ENCODE measurements around the gene AMBP. TPM values are rescaled to one million over a fixed set of nuclear protein-coding genes. Genes with fewer than 3 reads are reported as not detected.

Gene AMBP
- 0.79 and 1.7 TPM in 2 replicates for total RNA-seq (2014; rRNA removed; shearing (Covaris generic))

DNA sequence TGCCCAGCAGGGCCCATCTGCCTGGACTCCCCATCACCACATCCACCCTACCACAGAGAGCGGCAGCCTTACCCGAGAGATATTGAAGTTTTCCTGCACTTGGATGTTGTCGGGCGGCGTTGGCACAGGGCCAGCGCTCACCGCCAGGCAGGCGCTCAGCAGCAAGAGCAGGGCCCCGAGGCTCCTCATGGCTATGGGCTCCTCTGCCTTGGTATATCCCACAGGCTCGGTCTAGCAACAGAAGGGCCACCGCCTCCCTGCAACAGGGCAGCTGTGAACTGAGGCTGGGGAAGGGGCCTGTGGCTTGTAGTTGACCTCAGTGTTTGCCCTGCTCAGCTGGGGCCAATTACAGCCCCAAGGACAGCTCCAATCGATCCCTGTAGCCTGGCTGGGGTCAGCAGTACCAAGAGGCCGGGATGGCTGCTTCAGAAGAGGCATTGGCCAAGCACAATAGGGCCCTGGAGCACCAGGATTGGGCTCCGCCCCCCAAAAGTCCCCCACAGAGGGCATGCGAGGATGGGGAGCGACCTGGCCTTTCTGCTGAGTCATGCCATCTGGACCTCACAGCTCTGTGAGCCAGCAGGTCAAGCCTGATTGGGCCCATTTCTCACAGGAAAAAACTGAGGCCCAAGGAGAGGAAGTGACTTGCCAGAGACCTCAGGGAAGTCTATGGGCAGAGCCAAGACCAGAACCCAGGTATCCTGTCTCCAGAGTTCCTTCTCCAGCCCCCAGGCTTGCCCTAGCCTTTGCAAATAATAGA is at the start of gene AMBP:
Gene AMBP, minus strand, starts transcription at position 280 of the 760 bp plus-strand sequence. Its CDS starts 91 bp downstream, at position 189.
- DNase-seq (ENCODE audit: low spot score): no peak

DNA sequence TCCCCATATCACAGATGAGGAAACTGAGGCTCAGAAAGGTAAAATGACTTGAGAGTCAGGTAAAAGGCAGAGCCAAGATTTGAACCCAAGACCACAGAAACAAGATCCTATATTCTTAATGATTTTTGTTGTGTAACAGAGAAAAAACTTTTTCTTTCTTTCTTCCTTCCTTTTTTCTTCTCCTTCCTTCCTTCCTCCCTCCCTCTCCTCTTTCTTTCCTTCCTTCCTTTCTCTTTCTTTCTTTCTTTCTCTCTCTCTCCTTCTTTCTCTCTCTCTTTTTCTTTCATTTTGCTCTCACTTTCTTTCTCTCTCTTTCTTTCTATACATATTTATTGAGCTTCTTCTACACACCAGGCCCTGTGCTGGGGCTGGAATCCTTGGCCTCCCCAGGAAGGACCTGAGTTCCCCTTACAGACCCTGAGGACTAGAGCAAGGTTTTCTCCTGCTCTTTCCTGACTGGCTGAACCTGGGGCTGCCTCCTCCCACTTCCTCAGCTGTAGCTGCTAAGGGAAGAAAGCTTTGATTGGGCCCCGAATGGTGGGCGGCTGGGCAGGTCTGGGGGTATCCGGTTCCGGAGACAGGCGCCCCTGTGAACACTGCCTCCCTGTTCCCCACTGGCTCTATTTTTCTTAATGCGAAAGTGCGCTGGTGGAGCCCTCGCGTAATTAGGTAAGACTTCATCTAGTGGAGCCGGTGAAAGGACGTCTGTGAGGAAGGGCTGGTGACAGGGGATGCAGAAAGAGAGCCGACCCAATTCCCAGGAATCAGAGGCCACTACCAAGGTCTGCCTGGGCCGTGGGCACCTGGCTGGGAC is 48.4 kb upstream of the AMBP start:
- no peak for DNase-seq (ENCODE audit: low spot score)

DNA sequence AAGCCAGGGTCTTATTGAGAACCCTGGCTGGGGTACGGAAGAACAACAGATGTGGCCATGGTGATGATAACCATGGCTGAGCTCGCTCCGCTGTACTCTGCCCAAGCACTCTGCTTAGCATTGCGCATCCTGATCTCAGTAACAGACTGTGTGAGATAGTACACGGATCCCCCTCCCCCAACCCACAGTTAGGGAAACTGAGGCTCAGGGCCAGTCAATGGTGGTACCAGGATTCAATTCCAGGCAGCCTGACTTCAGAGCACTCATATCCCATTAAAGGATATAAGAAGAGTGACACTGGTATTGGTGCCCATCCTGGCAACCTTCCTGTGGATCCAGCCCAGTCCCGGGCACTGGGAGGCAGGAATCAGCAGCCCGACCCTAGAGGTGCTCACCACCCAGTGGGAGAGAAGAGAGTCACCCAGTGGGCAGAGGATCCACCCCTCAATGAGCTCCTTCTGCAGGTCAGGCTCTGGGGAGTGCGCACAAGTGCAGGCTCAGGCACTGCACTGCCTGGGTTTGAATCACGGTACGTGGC is 47.4 kb upstream of the AMBP start:
- DNase-seq (ENCODE audit: low spot score): no peak

DNA sequence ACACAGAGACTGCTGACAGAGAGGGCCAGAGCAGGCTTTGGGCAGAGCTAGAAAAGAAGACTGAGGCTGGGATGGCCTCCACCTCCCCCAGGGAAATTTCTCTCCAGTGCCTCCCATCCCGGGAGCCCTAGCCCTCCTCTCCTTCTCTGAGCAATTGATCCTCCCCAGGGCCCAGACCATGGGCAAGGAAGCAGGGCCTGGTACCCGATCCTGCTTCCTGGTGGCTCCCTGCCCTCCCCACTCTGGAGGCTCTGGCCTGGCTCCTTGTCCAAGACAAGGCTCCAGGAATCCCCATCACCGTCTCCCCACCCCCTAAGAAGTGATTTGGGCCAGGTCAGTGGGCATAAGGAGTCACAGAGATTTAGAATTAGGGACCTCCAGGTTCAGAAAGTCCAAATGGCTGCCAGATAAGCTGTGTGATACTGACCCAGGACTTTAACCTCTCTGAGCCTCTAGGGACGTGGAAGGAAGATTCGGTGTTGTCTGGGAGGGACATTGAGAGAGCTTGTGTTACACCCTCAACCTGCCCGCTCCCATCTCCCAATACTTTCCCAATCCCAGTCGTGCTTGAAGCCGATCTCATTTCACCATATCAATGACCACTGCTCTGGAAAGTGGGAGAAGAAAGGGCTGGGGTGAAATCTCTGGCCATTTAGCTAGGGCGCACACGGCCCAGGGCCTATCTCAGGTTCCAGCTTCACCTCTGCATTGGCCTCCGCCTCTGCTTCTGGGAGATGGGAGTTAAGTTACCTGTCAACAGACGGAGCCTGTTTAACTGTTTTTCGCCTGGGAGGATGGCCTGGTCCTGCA is 46.8 kb upstream of the AMBP start:
- no peak for DNase-seq (ENCODE audit: low spot score)

DNA sequence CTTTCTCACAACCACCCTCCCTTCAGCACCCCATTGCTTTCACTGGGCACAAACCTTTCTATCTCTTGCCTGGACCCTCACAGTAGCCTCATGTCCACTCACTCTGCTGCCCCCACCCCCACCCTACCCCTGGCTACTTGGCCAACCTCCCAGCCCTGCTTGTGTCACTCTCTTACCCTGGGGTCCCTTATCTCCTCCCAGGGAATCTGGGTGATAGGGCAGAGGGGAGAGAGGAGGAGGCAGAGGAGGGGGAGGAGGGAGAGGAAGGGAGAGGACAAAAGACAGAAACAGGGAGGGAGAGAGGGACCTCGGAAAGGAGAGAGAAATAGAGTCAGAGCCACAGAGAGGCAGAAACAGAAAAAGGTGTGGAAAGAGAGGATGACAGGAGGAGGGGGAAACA is 46.0 kb upstream of the AMBP start:
- no peak for DNase-seq (ENCODE audit: low spot score)

DNA sequence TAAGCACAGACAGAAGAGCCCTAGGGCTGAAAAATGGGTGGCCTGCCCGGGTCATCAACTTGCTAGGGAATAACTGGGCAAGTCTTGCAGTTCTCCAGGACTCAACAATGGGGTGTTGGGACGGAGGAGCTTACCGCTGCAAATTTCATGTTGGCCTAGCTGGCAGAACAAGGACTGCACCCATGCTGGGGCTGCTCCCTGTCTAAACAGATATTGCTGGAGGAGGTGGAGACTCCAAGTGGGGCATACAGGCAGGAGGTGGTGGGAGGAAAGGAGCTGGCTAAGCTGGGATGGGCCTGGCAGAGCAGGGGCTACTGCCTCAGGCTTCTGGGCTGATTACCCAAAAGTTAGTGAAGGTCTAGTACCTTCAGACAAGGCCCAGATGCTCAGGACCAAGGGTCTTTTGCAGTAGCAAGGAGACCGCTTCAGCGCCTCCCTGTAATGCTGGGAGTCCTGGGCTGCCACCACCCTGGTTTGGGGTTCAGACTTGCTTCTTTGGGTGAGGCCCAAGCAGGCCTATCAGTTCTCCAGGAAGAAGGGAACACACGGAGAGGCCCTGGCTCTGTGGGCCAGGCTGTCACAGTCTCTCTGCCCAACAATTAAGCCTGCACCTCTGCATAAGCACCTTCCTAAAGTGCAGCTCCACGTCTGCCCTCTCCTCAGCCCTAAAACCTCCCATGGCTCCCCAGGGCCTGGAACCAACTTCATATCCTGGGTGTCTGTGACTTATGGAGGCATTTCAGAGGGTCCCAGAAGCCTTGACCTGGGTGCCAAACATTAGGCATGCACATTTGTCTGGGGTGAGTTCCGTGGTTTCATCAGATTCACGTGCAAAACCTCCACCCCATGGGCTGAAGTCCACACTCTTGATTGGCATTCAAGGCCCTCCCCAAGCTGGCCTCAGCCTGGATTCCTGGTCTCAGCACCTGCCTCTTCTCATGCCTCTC is 45.2 kb upstream of the AMBP start:
- DNase-seq (ENCODE audit: low spot score): no peak

DNA sequence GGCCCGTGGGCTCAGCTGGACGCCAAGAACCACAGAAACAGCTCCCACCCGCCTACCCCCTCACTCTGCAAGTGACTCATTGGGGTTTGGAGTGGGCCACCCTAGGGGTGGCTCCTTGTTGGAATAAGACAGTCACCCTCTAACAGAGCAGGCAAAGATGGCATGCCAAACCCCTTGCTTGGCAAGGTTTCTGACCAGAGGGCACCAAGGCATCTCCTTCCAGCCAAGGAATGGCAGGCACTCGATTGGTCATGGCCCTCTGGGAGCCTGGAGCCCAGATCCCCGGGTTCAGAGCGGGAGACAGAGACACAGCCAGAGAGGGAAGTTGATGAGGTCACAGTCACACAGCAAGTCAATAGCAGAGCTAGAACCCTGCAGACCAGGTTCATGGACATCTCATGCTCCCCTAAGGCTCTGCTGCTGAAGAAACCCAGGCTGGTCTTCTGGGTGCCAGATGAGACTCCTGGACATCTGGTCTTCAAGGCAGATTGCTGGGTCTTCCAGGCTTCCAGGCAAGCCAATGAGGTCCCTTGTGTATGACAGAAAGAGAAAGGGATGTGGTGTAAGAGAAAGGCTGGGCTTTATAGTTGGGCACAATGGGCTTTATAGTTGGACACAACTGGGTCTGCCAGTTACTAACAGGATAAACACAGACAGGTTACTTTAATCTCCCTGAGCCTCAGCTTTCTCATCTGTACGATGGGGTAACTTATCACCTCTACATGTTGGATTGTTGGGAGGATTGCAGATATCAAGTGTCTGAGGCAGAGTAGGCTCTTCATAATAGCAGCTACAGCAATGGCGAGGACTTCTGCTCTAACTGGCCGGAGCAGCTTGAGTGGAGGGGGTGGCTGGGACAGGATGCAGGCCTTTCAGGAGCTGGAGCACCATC is 44.3 kb upstream of the AMBP start:
- DNase-seq (ENCODE audit: low spot score): no peak

DNA sequence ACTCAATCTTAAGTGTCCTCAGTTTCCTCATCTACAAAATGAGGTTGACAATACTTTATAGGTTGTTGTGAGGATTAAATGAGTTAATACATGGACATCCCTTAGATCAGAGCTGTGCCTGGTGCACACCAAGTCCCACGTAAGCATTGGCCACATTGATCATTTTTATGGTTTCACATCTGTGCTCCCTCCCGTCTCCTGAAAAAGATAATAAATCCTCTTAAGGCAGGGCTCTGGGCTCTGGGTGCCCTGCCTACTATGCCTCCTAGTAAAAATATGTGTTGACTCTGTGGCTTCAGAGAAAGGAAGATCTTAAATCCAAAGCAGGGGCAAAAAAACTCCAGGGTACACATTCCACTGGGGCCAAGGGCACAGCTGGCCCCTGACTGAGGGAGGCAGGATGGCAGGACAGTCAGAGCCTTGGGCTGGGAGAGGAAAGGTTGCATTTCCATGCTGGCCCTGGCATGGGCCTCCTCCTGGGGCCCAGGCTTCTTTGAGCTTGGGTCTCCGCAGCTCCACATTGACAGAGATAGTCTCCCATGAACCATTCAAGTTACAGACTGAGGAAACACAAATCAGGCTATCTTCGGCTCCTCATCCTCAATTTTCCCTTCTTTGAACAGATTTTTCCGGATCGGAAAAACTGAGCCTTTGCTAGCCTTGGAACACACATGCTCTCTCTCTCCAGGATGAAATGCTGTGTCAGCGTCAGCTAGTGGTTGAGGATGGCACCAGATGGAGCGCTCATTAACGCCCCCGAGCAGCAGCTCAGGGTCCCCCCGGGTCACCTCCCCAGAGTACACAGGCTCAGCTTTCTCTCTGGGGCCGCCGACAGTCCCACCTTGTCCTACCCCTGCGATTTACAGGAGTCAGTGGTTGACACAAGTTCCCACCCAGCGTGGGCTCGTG is 43.4 kb upstream of the AMBP start:
- no peak for DNase-seq (ENCODE audit: low spot score)

DNA sequence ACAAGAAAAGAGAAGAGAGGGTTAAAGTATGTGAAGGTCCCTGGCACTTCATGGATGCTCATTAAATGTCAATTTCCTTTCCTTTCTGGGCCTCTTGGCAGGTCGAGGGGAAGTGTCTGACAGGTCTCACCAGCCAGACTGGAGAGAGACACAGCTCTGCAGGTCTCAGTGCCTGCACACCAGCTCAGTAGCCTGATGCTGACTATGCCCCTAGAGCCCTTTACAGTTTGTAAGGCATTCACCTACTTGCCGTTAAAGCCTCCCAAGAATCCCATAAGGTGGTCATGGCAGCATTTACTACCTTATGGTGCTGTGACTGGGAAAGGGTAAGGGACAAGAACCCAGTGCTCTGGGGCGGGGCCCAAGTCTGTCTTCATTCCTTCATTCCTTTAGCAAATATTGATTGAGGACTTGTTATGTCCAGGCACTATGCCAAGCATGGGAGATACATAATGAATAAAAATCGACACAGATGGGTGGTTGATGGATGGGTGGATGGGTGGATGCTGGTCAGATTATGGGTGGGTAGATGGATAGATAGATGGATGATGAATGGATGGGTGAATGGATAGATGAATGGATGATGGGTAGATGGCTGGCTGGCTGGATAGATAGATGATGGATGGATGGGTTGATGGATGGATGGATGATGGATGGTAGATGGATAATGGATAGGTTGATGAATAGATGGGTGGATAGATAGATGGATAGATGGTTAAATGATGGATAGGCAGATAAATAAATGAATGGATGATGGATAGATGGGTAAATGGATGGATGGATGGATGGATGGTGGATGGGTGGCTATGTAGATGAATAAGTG is 42.3 kb upstream of the AMBP start:
- DNase-seq (ENCODE audit: low spot score): no peak

DNA sequence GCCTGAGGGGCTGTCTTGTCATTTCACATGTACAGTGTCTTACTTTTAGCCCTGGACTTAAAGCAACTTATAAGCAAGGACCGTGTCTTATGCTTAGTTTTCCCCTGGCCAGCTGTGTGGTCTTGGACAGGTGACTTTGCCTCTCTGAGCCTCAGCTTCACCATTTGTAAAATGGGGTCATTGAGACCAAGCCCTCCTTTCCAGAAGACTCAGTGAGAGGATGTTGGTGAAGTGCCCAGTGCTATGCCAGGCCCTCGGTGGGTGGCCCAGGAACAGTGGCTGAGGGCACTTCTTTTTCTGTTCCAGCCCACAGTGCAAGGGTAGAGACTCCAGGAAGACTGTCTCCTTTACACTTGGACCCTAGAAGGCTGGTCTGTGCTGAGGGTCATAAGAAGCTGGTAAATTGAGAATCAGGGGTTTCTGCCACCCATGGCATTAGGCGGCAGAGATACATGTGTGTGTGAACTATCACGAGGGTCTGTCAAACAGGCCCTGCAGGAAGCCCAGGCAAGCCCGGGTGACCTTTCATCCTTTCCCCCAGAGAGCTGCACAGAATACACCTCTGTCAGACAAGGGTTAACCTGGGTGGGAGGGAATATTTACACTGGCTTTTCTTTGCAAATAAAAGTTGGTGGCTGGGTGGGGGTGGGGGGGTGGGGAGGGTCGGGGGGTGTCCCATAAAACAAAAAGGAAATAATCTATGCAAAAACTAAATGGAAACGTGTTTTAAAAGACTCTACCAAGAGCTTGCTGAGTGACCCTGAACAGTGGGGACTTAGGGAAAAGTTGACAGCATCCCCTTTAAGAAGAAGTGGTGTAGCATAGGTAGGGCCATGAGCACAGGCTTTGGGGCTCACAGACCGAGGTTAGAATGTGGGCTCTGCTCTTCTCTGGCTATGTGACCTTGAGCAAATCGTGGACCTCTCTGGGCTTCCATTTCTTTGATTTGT is 41.4 kb upstream of the AMBP start:
- no peak for DNase-seq (ENCODE audit: low spot score)

DNA sequence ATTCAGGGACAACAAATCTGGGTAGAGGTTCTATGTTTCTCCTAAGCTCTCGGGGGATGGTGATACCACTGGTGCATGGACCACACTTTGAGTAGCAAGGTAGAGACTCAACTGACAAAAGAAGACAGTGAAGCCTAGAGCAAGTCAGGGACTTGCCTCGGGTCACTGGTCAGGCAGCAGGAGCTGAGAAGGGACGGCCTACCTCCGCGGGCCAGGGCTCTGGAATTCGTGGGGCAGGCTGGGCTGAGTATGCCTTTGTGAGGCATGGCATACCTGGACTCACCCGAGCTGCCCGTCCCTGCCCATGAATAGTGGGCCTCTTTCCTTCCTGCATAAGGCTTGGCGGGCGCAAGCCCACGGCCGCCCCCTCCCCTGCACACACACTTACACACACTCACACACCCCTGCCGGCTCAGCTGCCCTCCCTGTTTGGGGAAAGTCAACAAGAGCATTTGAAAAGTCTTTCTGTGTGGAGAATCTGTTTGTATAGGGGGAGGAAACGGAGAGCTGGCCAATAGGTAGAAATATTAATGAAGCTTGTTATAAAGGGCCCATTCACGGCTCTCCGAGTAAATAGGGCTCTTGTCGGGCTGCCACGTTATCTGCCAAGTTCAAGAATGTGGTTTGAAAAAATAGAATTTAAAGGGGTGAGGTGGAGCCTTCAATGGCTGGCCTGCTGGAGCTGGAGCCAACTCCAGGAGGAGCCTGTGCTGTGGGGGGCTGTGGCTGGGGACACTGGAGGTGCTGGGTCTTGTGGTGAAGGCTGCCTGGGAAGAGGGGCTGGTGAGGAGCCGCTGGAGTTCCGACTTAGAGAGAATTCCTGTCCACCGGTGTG is 40.1 kb upstream of the AMBP start:
- DNase-seq (ENCODE audit: low spot score): no peak

DNA sequence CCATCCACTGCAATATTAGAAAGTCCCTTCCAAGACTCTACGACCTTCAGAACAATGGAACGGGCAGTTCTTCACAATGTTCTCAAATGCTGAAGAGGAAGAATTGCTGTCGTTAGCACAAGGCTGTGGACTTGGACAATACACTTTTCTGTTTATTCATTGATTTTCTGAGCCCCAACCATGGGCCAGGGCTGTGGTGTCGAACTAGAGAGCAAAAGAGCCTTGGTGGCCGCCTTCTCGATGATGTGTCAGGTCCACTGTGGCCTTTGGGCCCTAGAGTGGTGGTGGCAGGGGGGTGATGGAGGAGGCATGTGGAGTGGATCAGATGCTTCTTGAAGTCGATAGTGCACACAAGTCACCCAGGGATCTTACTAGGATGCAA is 39.5 kb upstream of the AMBP start:
- no peak for DNase-seq (ENCODE audit: low spot score)

DNA sequence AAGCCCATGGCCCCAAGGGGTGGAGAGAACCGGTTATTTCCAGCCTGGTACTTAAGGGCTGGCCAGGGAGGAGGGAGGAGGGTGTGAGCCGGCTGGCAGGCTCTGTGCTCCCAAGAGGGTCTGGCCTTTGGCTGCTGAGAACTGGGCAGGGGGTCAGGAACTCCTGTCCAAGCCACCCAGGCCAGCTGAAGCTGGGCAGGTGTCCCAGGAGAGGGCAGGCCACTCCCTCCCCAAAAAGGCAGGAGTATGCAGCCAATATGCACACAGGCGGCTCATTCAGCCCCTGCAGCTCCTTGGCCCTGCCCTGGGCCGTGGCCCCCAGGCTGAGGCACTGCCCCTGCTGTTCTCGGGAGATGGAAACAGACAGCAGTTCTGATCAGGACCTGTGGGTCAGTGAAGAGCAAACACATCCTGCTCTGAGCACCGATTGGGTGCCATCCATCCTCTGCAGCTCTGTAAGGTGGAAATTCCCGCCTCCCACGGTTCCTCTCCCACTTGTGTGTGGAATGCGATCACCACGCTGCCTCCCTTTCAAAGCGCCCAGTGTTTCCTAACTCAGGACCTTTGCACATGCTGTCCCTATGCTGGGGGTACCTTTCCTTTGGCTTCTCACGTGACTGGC is 38.1 kb upstream of the AMBP start:
- no peak for DNase-seq (ENCODE audit: low spot score)

DNA sequence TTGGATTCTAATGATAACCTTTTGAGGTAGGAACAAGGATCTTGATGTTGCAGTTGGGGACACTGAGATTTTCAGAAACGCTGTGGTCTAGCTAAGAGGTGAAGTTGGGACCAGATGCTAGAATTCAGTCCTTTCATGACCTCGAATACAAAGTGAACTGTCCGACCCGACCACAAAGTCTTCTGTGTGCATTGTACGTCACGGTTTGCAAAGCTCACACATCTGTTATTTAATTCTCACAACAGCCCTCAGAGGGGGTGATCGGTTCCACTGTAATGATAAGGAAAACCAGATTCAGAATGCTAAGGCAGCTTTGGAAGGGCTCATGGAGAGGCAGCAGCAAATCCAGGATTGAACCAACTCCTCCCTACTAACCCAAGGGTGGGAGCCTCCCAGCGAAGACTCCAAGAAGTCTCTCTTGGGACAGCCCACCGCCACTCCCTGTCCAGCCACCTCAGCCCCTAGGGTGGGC is 37.6 kb upstream of the AMBP start:
- no peak for DNase-seq (ENCODE audit: low spot score)

DNA sequence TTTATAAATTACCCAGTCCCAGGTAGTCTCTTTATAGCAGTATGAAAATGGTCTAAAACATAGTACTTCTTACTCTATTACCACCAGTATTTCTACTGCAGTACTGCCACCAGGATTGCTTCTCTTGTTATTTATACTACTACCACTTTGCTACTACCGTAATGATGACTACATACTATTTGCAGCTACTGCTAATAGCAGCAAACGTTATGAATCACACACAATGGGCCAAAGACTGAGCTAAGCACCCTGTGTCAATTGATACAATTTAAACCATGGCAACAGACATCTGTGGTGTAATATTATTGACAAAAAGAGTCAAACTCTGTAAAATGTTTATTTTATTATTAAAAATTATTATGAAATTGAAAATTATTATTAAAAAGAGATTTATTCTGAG is 36.3 kb upstream of the AMBP start:
- no peak for DNase-seq (ENCODE audit: low spot score)

Data from A172 (cell line).